Measurements from ENCODE around the gene GNAS-AS1. TPM values are rescaled to one million over a fixed set of nuclear protein-coding genes. Genes with fewer than 3 reads are reported as not detected.

The GNAS-AS1 gene
- total RNA-seq, 1 experiment from 2014 or later = 6.8 TPM

GRCh38 chr20:58851969-58852458, 1.3 kb upstream of the GNAS-AS1 start:
- Histone ChIP-seq H3K4me2 (peak overlapping the region; percentile 90), H3K4me1 (replicated peaks; ENCODE audit: insufficient read depth) (peaks cover 16% of the 10 kb centered on the region), H3K4me3 (peak overlapping the region; percentile 73), H3K9me2 (ENCODE audit: insufficient read depth) (no peaks in the 10 kb centered on the region), H2AFZ (peak overlapping the region; percentile 87), H3K36me3 (ENCODE audit: low read depth) (no peaks in the 10 kb centered on the region), H3K27me3 (ENCODE audit: insufficient read depth, low read depth) (peaks cover 21% of the 10 kb centered on the region), H3K9me3 (ENCODE audit: insufficient read depth, low read depth) (no peaks in the 10 kb centered on the region), H4K20me1 (ENCODE audit: insufficient read depth) (no peaks in the 10 kb centered on the region), H3K27ac (no peak overlapping the region), H3K79me2 (ENCODE audit: low read depth) (peaks cover 11% of the 10 kb centered on the region), H3F3A (ENCODE audit: insufficient read depth, low read depth) (no peaks in the 10 kb centered on the region)
- ChIA-PET CTCF (no interaction called here), POLR2A (ENCODE audit: unreplicated experiment) (no interaction called here)
- TF ChIP-seq EZH2 (IDR thresholded peaks at IDR 0.05; ENCODE audit: low read depth) = no peak
- TF ChIP-seq CTCF (conservative IDR thresholded peaks at IDR 0.05) = no peak
- intact Hi-C loops (cut with micrococcal nuclease; ENCODE audit: unreplicated experiment) = loop anchor here (1.0 to 5.0 kb wide), 2 partner anchors 34 to 200 kb away; partner anchors contain the start of gene STX16
- BruUV-seq (replicated peaks) = no TSS peak
- no peak for DNase-seq

- Histone ChIP-seq H3K36me3 (ENCODE audit: low read depth) (no peaks in the 10 kb centered on the region), H3K79me2 (ENCODE audit: low read depth) (peaks cover 11% of the 10 kb centered on the region), H3K27me3 (ENCODE audit: insufficient read depth, low read depth) (peaks cover 27% of the 10 kb centered on the region), H2AFZ (peak overlapping the region; percentile 87), H3K4me3 (peak overlapping the region; percentile 73), H3K4me2 (peak overlapping the region; percentile 90), H3K4me1 (replicated peaks; ENCODE audit: insufficient read depth) (peaks cover 10% of the 10 kb centered on the region), H4K20me1 (ENCODE audit: insufficient read depth) (no peaks in the 10 kb centered on the region), H3F3A (ENCODE audit: insufficient read depth, low read depth) (no peaks in the 10 kb centered on the region), H3K27ac (no peak overlapping the region), H3K9me3 (ENCODE audit: insufficient read depth, low read depth) (no peaks in the 10 kb centered on the region), H3K9me2 (ENCODE audit: insufficient read depth) (no peaks in the 10 kb centered on the region)
- POLR2A ChIA-PET (ENCODE audit: unreplicated experiment) = no interaction called here
- peak in 1 of 2 experiments; percentile 14 for DNase-seq
- CTCF ChIA-PET = interaction anchor here (0.5 kb wide), 1 partner anchor 160 kb away, joined by 24 read pairs; no protein-coding TSS in a partner anchor
- BruUV-seq (replicated peaks) = no TSS peak
- intact Hi-C loops (cut with micrococcal nuclease; ENCODE audit: unreplicated experiment) = loop anchor here (1.0 to 5.0 kb wide), 2 partner anchors 33 to 199 kb away; partner anchors contain the start of gene STX16
- TF ChIP-seq EZH2 (IDR thresholded peaks at IDR 0.05; ENCODE audit: low read depth) (no peak), CTCF (conservative IDR thresholded peaks at IDR 0.05) (no peak)
These were observed 693 bp upstream of the GNAS-AS1 start for GRCh38 chr20:58851221-58851968.

GRCh38 chr20:58847463-58847862, 3.2 kb downstream of the GNAS-AS1 start:
- no peak for DNase-seq
- Histone ChIP-seq H3K36me3 (ENCODE audit: low read depth) (no peaks in the 10 kb centered on the region), H3K27me3 (ENCODE audit: insufficient read depth, low read depth) (peaks cover 40% of the 10 kb centered on the region), H3K4me1 (replicated peaks; ENCODE audit: insufficient read depth) (no peaks in the 10 kb centered on the region), H3K4me3 (no peak overlapping the region), H3K27ac (no peak overlapping the region), H3F3A (ENCODE audit: insufficient read depth, low read depth) (no peaks in the 10 kb centered on the region), H3K4me2 (no peak overlapping the region), H2AFZ (no peak overlapping the region), H3K79me2 (ENCODE audit: low read depth) (peaks cover 11% of the 10 kb centered on the region), H3K9me2 (ENCODE audit: insufficient read depth) (no peaks in the 10 kb centered on the region), H3K9me3 (ENCODE audit: insufficient read depth, low read depth) (no peaks in the 10 kb centered on the region), H4K20me1 (ENCODE audit: insufficient read depth) (no peaks in the 10 kb centered on the region)
- BruUV-seq (replicated peaks) = no TSS peak
- TF ChIP-seq EZH2 (IDR thresholded peaks at IDR 0.05; ENCODE audit: low read depth) = no peak
- no peak for TF ChIP-seq CTCF (conservative IDR thresholded peaks at IDR 0.05)
- intact Hi-C loops (cut with micrococcal nuclease; ENCODE audit: unreplicated experiment) = no loop called here
- ChIA-PET CTCF (interaction anchor here (0.7 kb wide), 1 partner anchor 423 kb away, joined by 3 read pairs; no protein-coding TSS in a partner anchor), POLR2A (ENCODE audit: unreplicated experiment) (no interaction called here)
